ENCODE measurements around the gene CTNNA3.

DNA sequence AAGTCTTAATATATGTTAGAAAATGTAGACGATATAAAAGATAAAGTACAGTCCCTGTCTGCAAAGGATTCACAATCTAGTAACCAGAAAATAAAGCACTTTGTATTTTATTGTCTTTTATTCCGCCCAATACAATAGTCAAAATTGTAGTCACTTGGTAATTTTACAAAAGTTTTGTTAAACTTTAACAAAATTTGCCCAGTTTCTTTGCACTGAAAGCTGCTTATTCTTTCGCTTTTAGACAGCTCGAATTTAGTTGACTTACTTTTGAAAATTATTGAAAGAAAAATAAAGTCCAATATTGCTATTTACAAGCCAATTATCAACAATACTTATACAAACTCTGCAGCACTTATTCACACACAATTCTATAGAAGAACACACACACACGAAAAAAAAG, 1305.1 kb downstream of the CTNNA3 start:
- TF ChIP-seq, protein P1, sequence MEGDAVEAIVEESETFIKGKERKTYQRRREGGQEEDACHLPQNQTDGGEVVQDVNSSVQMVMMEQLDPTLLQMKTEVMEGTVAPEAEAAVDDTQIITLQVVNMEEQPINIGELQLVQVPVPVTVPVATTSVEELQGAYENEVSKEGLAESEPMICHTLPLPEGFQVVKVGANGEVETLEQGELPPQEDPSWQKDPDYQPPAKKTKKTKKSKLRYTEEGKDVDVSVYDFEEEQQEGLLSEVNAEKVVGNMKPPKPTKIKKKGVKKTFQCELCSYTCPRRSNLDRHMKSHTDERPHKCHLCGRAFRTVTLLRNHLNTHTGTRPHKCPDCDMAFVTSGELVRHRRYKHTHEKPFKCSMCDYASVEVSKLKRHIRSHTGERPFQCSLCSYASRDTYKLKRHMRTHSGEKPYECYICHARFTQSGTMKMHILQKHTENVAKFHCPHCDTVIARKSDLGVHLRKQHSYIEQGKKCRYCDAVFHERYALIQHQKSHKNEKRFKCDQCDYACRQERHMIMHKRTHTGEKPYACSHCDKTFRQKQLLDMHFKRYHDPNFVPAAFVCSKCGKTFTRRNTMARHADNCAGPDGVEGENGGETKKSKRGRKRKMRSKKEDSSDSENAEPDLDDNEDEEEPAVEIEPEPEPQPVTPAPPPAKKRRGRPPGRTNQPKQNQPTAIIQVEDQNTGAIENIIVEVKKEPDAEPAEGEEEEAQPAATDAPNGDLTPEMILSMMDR (conservative IDR thresholded peaks at IDR 0.05 in 1 of 2, IDR thresholded peaks at IDR 0.05 in 1 of 2; ENCODE audit: low read depth in 1 of 2, low read length in 2 of 2), result no peak
- TF ChIP-seq EZH2 (IDR thresholded peaks at IDR 0.05; ENCODE audit: low read length, missing control alignments), result no peak
